Non-pigmented ciliary epithelial cell (primary cell): ENCODE results near the gene CD47.

ENCODE experiments used
- DNase-seq: peaks from one replicate; pipeline ENCODE4 v3.0.0-alpha.2; 2010; ENCODE audit warnings: low read depth

CD47 gene

DNA sequence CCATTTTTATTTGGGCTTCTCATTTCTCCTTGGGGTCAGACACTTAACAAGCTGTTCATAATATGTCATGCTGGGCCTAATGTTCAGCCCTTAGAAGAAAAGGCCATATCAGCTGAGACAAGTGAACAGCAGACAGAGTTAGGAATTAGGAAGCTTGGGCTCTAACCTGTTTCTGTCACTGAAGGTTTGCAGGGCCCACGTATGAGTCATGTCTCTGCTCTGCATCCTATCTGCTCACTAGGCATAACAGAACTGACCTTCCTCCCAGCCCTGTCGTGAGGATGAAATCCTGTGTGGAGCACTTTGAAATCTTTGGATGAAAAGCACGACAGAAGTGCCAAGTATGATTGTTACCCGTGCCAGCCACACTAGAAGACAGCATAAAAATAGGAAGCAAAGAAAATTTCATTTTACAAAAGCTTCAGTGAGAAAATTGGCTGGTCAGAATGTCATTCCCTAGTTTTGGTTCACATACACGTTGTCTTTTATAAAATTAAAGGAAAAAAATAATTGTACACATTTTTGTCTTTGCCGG is 26.5 kb upstream of the CD47 start:
- DNase-seq: no peak

DNA sequence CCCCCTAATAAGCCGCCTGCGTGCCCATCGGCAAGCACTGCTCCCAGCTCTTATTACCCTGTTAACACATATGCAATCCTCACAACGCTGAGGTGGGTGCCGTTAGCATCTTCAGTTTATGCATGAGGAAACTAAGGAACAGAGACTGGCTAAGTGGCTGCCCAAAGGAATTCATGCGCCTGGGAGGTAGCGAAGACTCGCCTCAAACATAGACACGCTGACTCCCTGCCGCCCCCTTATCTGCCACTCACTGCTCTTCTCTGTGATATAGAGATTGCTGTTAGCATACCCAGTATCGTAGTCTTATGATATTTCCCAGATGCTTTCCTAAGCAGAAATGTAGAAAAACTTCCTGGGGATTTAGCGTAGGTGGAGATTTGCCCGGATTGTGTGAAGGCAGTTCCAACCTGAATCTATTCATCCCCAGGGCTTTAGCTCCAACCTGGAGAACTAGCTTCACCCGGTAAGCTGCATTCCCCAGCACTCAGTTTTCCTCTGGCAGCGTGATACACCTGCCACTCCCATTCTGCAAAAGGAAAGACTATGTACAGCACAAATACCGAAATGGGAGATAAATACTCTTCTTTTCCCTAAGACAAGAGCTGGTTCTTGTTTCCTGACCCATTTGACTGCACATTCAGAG is 23.7 kb upstream of the CD47 start:
- DNase-seq: no peak

DNA sequence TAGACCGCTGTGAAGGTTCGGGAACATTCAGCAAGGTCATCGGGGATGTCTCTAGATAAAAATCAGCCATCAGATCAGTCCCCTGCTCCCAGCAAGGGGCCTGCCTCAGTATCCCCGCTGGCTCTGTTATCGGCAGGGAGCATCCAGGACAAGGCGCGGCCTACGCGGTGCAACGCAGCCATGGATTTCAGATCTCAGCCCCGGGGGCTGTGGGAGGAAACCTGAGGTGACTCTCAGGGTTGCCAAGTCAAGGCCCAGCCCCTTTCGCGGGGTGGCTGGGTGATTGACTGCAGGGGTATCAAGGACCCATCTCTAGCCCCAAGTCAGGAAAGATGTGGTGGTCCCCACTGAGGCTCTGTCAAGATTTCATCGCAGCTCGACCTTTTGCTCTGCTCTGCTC is 23.1 kb upstream of the CD47 start:
- no peak for DNase-seq

DNA sequence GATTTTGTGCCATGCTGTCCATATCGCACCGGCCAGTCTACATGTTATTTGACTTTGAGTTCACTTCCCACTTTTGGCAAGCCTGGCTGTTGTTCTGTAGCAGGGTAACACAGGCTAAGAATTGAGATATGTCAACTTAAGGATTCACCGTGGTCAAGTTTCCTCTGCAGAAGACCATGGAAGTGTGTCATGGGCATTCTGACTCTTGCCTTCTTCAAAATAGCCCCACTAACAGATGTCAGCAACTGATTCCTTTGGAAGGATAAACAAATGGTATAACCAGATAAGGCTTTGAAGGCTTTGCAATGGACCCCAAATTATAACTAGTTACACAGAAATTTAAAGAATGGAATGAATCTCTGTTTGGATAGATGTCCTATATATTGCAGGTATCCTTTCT is 20.1 kb upstream of the CD47 start:
- DNase-seq: no peak

DNA sequence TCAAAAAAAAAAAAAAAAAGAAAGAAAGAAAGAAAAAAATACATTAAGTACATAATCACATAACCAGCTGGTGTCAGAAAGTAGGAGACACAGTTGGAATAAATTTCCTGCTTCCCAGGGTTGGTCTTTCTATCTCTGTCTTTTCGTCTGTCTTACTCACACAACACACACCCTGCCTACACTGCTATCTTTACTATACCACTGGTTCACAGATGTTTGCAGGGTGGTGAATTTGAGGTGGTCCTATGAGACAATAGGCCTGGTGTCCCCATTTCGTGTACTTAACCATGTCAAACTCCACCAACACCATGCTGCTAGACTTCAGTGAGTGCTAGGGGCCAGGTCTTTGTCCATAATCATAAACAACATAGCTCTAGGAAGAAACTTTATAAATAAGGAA is 17.6 kb upstream of the CD47 start:
- no peak for DNase-seq

DNA sequence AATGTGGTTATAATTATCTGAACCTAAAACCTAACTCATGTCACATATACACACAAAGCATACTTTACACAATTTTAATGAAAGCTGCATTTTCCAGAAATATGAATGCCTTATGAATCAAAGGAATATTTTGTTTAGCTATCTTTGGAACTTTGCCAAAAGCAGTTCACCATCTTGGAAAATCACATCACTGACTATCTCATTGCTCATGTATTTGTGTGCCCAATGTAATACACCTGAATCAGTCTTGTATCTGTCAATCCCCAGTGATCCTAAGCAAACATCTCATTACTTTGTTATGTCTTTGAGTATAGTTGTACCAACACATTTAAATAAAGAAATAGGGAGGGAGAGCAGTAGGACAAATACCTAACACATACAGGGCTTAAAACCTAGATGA is 15.6 kb upstream of the CD47 start:
- DNase-seq: no peak

DNA sequence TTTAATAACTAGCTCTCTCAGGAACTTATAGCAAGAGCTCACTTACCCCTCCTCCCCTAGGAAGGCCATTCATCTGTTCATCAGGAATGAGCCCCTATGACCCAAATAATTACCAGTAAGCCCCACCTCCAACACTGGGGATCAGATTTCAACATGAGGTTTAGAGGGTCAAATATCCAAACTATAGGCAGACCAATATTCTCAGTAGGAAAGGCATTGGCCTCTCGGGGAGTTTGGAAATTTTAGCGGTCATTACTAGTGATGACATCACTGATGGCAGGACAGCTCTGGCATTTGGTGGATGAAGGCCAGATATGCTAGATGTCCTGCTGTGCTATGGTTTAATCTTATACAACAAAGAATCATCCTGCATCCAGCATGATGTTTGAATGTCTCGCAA is 15.2 kb upstream of the CD47 start:
- DNase-seq: no peak

DNA sequence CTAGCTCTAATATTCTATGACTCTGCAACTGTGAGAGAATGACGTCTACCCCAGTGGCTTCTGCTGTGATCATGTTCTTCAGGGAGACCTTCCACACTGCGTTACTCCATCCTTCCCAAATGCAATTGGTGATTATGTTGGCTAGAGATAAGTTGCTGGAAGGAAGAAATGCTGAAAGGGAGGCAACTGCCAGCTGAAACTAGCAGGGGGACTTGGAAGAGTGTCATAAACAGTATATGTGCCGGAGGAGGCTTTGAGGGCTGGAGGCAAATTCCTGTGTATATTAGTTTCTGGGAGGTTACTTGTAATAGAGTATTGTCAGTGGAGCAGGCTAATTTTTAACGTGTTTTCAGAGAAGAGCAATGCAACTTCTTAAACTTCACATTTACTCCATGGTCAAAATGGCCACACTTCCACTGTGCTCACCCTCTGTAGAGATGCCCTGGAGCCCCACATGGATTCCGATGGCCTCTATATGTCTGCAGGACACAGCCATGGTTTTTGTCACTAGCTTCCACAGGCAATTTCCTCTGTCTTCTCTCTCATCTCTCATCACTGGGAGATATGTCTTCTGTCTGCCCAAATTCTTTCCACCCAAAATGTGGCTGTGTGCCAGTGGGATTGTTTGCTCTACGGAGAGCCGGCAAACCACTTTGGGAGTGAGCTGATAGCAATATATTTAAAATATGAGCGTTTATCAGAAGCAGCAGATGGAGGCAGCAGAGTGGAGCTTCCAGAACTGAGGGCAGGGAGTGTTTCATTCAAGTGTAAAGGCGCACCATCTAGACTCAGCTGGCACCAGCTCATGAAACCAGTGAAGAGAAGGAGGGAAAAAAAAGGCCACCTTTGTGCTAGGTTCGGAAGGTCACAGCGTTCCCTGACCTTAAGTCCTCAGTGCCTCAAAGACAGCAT is 13.3 kb upstream of the CD47 start:
- no peak for DNase-seq

DNA sequence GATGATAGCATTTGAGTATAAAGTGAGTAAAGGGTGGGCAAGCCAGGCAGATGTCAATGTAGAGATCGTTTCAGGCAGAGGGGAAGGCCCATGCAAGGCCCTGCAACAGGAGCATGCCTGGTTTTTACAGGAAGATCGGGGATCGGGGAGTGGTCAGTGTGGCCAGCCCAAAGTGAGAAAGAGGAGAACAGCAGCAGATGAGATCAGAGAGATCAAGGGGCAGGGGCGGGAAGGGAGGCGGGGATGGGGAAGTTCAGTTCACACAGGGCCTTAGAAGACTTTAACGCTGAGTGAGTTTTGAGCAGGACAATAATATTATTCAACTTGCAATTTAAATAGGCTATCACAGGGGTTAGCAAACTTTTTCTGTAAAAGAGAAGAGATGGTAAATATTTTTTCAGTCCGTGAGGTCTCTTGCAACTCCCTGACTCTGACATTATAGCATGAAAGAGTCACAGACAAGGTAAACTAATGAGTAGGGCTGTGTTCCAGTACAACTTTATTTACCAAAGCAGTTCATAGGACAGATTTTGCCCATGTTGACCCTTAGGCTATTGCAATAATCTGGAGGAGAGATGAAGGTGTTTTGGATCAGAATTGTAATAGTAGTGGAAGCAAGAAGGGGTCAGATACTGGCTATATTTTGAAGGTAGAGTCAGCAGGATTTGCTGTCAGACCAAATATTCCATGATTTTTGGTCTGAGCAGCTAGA is 12.4 kb upstream of the CD47 start:
- DNase-seq: no peak

DNA sequence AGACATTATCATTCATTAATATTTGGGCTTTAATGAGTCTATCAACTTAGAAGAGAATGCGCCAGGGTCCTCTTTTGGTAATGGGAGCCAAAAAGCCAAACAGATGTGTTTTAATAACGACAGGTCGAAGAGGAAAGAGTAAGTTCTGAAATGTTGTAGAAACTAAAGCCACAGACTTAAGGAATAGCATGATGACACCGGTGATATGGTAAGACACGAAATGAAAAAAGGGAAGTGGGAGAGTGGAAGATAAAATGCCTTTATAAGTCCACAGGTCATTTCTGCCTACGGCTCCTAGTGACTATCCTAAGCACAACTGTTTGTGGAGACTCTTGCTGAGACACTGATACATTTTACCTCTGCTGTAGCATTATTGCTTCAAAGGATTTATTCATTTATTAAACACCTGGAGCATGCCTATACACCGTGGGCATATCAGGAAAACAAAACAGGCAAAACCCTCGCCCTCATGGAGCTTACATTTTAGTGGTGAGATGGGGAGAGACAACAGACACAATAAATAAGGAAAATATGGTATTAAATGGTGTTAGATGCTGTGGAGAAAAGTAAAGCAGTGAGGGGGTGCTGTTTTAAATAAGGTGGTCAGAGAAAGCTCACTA is 11.7 kb upstream of the CD47 start:
- no peak for DNase-seq

DNA sequence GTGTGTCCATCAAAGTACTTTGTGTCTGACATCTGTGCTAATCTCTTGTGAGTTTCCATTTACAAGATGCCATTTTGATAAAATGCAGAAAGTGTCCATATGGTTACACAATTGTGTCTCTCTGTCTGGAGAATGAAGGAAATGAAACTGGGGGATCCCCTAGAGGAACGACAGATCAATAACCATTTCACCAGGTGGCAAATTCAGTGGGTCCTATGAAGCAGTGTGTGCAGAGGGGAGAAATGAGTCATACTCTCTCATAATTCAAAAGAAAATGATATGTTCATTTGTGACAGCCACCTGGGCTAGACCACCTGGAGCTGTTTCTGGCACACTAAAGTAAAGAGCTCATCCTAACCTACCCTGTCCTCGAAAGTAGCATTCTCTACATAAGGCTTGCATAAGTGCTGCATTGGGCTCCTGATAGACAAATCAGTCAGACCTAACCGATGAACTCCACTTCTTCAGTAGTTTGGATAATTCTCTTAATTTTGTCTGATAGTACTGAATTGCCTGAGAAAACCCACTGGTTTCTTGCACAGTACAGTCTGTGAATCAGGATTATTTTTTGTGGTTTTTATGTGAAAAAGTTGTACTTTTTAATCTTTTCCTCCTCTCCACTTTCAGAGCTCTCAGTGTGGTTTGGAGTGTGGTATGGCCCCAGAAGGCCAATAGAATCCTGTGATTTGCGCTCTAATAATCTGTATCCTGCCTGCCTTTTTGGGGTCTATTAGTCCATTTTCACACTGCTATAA is 10.3 kb upstream of the CD47 start:
- DNase-seq: no peak

DNA sequence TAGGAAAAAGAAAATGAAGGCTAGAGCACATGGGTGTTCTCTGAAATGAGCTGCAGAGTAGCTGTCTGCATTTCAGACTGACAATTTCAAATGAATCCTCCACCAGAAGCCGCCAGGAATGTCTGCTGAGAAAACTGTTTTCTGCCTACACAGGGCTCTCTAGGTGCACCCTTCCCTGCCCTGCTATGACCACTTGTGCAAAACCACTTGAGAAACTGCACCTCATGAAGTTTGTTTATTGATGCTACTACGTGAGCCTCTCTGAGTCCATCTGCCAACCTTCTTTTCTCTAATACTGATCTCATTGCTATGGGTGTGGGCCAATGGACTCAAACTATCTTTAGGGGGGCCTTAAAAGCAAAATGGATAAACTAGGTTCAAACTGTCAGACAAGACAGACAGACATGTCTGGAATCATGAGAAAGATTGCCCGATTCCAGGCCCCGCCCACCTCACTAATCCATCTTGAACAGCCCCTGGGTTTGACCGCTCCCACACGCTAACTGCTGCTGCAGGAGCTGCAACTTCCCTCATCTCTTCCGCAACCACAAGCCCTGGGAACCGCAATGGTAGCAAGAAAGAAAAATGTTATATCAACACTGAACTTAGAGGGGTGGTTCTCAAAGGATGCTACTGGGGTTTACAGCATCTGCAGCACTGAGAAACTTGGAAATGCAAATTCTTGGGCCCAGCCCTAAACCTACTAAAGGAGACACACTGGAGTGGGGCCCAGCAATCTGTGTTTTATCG is 9.0 kb upstream of the CD47 start:
- no peak for DNase-seq

DNA sequence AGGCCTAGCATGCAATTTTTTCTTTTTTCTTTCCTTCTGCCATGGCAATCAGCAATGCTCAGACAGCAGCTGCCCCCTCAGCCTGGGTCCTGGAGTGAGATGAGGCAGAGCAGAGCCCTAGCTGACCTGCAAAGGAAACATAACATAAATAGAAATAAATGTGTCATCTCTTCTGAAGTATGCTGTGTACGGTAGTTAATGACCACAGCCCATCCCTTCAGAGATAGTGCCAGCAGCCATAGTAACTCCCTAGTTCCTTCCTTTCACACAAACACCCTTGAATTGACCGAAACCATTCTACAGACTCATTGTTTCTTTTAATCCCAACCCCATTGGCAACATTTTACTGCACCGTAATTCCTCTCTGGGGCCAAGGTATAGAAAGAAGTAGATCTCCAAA is 8.4 kb upstream of the CD47 start:
- DNase-seq: no peak

DNA sequence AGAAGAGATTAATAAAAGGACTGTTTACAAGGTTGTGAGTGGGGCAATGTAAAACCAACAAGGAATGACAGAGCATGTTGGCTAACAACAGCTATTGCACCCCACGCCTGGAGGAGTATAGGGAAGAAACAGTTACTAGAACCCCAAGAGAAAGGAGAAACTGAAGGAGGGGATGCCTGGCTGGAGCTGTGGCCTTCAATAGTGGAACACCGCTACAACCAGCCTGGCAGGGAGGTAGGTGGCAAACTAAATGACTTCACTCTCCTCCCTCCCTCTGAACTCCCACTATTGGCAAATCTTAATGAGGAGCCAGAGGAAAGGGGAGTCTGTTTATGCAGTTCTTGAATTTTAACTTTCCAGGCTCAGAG is 7.2 kb upstream of the CD47 start:
- no peak for DNase-seq

DNA sequence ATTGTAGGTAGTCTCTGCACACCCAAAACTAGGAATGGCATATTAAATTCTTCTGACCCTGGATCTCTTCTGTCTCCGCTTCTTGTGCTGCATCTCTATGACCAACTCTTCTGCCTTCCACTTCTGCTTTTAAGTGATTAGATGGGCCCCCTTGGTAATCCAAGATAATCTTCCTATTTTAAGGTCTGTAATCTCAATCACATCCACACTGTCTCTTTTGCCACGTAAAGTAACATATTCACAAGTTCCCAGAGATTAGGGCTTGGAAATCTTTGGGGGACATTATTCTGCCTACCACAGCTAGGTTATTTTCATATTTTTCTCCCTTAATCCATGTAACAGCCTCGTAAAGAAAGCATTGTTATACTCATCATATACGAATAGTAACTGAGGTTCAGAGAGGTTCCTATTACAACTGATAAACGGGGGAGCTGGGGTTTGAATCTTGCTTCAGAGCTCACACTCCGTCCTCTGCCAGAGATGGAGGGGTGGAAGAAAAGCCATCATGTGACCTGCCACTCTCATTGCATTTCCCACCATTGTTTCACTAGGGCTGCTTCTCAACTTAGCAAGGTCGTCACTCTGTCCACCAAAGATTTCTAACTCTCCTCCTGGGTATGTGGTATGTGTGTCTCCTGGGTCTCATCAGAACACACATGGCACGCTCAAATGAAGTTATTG is 6.6 kb upstream of the CD47 start:
- DNase-seq: no peak

DNA sequence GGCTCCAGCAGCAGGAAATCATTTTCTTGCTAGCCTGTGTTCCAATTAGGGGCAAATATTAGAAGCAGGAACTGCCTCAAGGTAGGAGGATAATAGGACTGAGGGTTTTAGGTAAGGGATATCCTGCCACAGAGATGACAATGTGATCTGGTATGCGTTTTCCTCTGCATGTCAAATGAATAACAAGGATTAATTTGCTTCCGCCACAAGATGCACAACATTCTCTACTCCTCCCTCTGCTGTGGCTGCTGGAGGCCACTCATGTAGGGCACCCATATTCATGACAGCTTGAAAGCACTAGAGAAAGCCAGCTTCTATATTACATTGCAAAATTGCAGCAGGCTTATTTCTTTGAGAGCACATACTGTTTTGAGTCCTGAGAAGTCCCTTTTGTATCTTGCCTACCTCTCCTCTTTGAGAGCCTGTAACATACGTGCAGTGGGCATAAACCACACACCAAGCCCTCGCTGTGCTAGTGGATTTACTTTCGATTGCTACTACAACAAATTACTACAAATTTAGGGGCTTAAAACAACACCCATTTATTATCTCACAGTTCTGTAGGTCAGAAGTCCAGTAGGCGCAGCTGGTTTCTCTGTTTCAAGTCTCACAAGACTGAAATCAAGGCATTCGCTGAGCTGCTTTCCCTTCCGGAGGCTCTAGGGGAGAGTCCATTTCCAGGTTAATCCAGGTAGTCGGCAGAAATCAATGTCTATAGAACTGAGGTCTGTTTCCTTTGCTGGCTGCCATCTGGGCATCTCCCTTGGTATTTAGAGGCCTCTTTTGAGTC is 5.9 kb upstream of the CD47 start:
- DNase-seq: no peak

DNA sequence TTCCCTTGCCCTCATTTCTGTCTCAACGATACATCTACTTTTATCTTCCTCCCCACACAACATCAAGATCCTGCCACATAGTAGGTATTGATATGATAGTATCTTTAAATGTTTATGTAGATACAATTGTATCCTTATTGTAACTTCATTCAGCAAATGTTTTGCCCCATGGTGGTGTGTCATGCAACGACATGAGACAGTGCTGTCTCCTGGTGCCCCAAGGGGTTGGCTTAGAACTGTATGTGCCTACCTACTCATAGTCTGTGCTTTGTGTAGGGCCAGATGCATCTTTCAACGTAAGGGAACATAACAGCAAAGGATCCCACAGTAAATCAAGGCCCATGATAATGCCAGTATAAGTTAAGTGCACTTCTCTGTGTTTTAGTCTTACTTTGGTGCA is 2.8 kb upstream of the CD47 start:
- DNase-seq: no peak

DNA sequence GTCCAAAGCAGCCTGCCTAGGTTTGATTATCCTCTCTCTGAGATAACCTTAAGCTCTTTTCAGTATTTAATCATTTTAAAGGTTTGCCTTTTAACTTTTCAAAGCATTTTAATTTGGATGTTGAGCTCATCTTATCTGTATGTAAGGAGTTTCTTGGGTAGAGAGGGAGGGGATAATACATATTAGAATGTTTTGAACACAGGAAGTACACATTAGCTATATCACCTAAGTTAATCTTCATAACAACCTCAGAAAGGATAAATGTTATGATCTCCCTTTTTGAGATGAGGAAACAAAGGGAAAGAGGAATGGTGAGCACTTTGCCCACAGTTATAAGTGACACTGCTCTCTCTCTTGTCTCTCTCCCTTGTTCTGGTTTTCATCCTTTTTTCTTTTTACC is 2.2 kb upstream of the CD47 start:
- no peak for DNase-seq

DNA sequence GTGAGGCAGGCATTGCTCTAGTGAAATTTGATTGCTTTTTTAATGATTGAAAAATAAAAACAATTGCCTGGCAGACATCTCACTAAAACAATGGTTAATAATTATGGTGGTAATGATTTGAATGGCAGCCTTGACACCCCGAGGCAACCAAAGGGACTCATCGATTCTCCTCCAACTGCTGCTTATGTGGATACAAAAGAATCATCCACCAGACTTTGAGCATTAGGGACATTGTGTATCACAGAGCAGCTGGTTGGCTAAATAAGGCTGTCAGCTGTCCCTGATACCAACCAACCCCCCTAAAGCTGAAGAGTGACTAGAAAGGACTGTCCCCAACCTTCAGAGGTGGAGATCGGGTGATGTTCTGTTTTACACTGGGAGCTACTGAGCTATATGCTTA is 1.7 kb upstream of the CD47 start:
- no peak for DNase-seq
